Cardiac septum (tissue), 1 donor: Measurements from ENCODE around the gene E2F4. TPM values are rescaled to one million over a fixed set of nuclear protein-coding genes. Genes with fewer than 3 reads are reported as not detected.

ENCODE experiments used
- DNase-seq: peaks from one replicate; pipeline ENCODE4 v3.0.0-alpha.2; 2020; ENCODE audit warnings: low spot score
- intact Hi-C: fragments of 100-400 bp; cut with DNase I; formaldehyde crosslinking; loops from one replicate; pipeline ENCODE4 v1.14.0; 2022
- long read RNA-seq: library from polyadenylated mRNA; unstranded; transcript quantifications from one replicate; pipeline ENCODE4 v2.0.0, GENCODE V29; 2021
- total RNA-seq: library from RNA; stranded (reverse); fragmentation: NEBNext Ultra II Directional; extraction: Animal tissue kit (Norgen Biotek cat#: 25700); gene quantifications from one replicate; pipeline ENCODE4 v1.2.1, GENCODE V29; 2021
- donor health status: DM: no; HTN: no; CAD: no.

Gene E2F4
- total RNA-seq: 34.4 TPM
- long read RNA-seq, transcript E2F4-201 (10 exons, 2,096 nt): major isoform, 61 of 88 reads
- long read RNA-seq, partial matches to known transcripts: 8 of 88 reads
- long read RNA-seq, other reads (novel, unspliced or antisense): 16 of 88 reads

GRCh38 chr16:67191995-67192681, at the start of gene E2F4:
TSS of gene E2F4 (plus strand) at chr16:67192155. CDS start at chr16:67192228, 73 bp downstream.
- intact Hi-C loops: loop anchor here (1.0 kb wide), 1 partner anchor 34 kb away; no protein-coding TSS in a partner anchor
- peak; percentile 96 for DNase-seq

GRCh38 chr16:67142342-67142741, 49.6 kb upstream of the E2F4 start:
- intact Hi-C loops: no loop called here

GRCh38 chr16:67144943-67145342, 47.0 kb upstream of the E2F4 start:
- intact Hi-C loops: no loop called here
- DNase-seq: no peak

More at GRCh38 chr16:67142342-67142741, 49.6 kb upstream of the E2F4 start:
- no peak for DNase-seq

GRCh38 chr16:67145746-67146145, 46.2 kb upstream of the E2F4 start:
- DNase-seq: no peak
- intact Hi-C loops: no loop called here

DNA sequence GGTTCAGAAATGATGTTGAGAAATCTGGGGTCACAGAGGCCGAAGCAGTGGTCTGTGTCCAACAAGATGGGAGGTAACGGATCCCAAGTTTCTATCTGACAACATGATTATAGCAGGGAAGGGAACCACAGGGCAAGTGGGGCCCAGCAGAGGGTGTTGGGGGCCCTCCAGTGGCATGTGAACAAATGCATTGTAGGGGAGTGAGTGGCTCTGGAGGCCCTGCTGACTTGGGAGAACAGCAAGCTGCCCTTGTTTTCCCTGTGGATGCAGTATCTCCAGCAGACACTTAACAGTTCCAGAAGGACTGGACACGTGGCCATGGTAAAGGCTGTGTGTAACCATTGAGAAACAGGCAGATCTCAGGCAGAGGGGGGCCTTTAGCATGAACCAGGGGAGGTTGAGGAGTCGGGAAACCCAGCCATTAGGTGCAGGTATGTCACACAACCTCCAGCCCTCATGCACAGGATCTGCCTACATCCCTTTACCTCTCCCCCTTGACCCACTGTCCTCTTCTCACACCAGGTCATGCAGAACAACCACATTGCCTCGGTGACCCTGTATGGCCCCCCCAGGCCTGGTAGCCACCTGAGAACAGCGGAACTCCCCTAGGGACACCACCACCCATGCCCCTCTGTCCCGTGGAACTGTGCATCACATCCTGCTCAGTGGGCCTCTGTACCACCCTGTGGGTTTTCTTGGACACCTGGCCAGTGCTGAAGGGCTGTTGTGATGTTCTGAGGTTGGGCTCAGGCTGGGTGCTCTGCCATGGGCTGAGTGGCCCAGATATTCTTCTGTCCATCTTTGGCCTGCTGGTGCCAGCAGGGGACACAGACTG, 45.2 kb upstream of the E2F4 start:
- DNase-seq: no peak
- intact Hi-C loops: no loop called here

- no peak for DNase-seq
- intact Hi-C loops: no loop called here
Observed at GRCh38 chr16:67147437-67148140, 44.4 kb upstream of the E2F4 start.

GRCh38 chr16:67148221-67148620, 43.7 kb upstream of the E2F4 start:
- intact Hi-C loops: no loop called here
- no peak for DNase-seq

DNA sequence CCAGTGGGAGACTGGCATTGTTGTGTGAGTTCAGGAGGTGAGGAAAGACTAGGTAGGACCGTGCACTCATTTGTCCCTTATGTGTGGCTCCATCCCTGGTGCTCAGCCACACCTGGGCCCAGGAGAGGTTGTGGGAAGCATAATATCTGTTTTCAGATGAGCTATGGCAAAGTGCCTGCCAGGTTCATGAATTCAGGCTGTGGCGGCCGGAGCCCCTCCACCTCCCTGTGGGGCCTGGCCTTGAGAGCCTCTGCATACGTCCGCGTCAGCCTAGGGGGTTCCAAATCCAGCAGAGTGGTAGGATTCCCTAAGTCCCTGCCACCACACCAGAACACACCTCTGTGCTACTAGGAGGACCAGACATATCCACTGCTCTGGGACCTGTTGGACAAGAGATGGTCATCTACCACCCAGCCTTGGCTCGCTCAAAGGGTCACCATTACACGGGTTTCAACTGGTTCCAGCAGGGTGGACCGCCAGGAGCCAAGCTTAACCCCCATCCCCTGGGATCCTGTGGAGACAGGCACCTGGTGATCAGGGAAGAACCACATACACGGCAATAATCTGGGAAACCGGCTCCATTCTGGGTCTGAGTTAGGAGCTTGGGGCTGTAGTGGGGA, 43.2 kb upstream of the E2F4 start:
- intact Hi-C loops: no loop called here
- no peak for DNase-seq

DNA sequence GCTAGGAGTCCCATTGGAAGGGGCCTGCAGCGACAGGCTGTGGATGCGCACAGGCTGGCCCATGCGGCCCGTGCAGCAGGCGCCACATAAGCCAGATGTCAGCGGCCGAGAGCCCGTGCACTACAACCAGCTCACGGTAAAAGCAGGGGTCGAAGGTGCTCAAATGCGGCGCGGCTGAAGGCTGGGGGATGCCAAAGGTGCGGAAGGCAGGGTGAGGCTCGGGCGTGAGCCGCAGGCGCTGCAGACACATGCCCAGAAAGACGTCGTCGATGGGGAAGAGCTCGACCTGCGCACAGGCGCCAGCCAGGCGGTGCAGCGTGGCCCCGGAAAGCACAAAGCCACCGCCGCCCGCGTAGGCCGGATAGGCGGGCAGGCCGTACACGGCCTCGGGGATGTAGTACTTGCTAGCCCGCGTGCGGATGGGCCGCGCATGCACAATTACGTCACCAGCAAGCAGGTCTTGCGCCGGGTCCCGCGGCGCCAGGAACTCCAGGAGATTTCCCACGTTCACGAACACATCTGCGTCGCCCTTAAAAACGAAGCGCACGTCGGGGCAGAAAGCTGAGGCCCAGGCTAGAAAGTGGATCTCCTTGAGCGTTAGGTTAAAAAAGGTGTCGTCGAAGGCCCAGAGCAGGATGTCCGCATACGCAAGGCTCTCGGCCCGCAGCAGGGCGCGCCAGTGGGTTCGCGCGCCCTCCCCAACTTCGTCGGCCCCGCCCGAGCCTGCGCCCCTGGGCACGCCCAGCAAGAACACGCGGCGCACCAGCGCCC, 42.5 kb upstream of the E2F4 start:
- intact Hi-C loops: no loop called here

GRCh38 chr16:67150047-67150832, 41.7 kb upstream of the E2F4 start:
- intact Hi-C loops: no loop called here
- no peak for DNase-seq

More for the DNA sequence above, 42.5 kb upstream of the E2F4 start:
- no peak for DNase-seq

- intact Hi-C loops: no loop called here
Observed at GRCh38 chr16:67150833-67151396, 41.0 kb upstream of the E2F4 start, which contains the start of gene B3GNT9. TSS of gene B3GNT9 (minus strand) at chr16:67150998. CDS start at chr16:67150485, 513 bp downstream.

GRCh38 chr16:67151431-67152097, 40.4 kb upstream of the E2F4 start:
- intact Hi-C loops: no loop called here
- DNase-seq: no peak

More at GRCh38 chr16:67150833-67151396, 41.0 kb upstream of the E2F4 start, which contains the start of gene B3GNT9:
- peak; percentile 86 for DNase-seq

DNA sequence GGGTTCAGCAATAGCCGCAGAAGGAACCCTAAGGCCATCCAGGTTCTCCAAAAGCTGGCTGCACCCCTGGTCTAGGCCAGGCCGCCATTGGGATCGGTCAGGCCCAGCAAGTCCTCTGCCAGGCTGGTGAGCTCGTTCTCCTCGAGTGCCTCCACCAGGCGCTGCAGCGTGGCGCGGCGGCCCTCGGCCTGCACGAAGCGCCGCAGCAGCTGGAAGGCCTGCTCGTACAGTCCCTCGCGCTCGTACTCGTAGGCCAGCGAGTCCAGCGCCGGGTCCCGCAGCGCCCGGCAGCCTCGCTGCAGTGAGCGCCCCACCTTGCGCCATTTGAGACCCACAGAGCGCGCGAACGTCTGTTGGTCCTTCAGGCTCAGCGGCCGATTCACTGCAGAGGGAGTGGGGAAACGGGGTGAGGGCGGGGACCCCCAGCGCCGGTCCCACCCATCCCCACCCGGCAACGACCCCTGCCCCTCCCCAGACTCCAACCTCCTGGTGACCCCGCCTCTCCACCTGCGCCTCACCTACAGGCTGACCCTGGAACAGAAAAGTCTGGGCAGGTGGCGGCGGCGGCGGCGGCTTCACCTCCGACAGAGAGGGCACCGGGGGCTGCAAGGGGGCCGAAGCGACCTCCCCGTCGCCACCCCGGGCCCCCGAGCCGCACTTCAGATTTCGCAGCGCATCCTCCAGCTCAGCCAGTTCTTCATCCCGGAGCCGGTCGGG, 37.2 kb upstream of the E2F4 start:
- intact Hi-C loops: loop anchor here (2.0 to 5.0 kb wide), 4 partner anchors 47 to 257 kb away; partner anchors contain the start of gene PHAF1

DNA sequence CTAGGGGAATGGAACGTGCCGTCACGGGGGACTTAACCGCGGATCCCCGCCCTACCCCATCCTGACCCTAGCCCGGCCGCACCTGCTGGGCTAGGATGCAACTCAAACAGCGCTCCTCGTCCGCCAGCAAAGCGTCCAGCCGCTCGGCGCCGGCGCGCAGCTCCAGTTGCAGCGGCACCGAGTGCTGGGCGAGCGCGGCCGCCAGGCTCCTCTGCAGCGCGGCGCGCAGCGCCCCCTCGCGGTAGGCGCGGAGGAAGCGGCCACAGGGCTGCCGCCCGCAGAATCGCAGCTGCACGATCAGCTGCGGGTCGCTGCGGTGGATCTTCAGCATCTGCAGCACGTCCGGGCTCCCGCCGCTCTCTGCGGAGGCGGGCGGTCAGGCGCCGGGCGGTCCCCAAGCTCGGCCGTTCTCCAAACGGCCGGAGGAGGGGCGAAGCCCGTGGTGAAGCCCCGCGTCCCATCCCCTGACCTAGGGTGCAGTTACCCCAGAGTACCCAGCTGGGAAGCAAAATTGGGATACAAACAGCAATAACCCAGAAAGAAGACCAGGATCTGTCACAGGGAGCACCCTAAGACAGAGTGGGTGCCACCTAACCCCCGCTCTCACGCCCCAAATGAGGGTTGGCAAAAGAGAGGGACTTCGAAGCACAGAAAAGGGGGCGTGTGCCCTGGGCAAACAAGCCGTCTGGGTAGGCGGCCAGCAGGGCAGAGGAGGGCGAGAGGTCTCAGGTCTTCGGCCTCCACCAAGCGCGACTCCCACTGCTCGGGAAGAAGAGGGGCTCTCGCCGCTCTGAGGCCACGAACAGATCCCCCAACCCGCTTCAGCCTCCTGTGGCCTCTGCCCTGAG, 36.4 kb upstream of the E2F4 start:
- peak; percentile 89 for DNase-seq
- intact Hi-C loops: loop anchor here (2.0 to 5.0 kb wide), 4 partner anchors 48 to 258 kb away; partner anchors contain the start of gene PHAF1

More for the DNA sequence above, 37.2 kb upstream of the E2F4 start:
- no peak for DNase-seq
